ENCODE data around the gene THSD7A. TPM values are rescaled to one million over a fixed set of nuclear protein-coding genes. Genes with fewer than 3 reads are reported as not detected.

Gene THSD7A
- total and polyA plus RNA-seq, 7 donors, result 0.06 to 1.4 (median 0.21) TPM

GRCh38 chr7:11428877-11429581, 403.0 kb downstream of the THSD7A start:
- ATAC-seq (no peak), DNase-seq (no peak)
- no peaks in the 10 kb centered on the region for H3K36me3 ChIP-seq (ENCODE audit: insufficient read depth in 1 of 2, low read depth in 1 of 2)
- no peaks in the 10 kb centered on the region for H3K27me3 ChIP-seq (ENCODE audit: insufficient read depth in 3 of 3, low read length in 2 of 3)
- intact Hi-C loops (cut with DNase I), result loop anchor here (5.0 to 10.0 kb wide), 2 partner anchors 406 to 1063 kb away; partner anchors contain the start of gene THSD7A (in 1 of the 2)
- no peak overlapping the region for H3K27ac ChIP-seq
- TF ChIP-seq CTCF (IDR thresholded peaks at IDR 0.05), result no peak
- H3K4me3 ChIP-seq, result no peak overlapping the region
- H3K9me3 ChIP-seq, result no peaks in the 10 kb centered on the region
- WGBS, 3 donors, result 81 to 86% (median 86%) methylated on average over 6 of the region's 6 CpGs
- H3K4me1 ChIP-seq, result no peaks in the 10 kb centered on the region

GRCh38 chr7:11427686-11428273, 404.2 kb downstream of the THSD7A start:
- intact Hi-C loops (cut with DNase I), result loop anchor here (5.0 to 10.0 kb wide), 2 partner anchors 407 to 1065 kb away; partner anchors contain the start of gene THSD7A (in 1 of the 2)
- ATAC-seq, result no peak
- H3K4me3 ChIP-seq, result no peak overlapping the region

GRCh38 chr7:11424006-11424405, 408.0 kb downstream of the THSD7A start:
- DNase-seq (no peak), ATAC-seq (no peak)
- intact Hi-C loops (cut with DNase I), result loop anchor here (5.0 to 10.0 kb wide), 2 partner anchors 411 to 898 kb away; partner anchors contain the start of gene THSD7A (in 1 of the 2)
- Histone ChIP-seq H3K36me3 (ENCODE audit: insufficient read depth in 1 of 2, low read depth in 1 of 2) (no peaks in the 10 kb centered on the region), H3K4me1 (no peaks in the 10 kb centered on the region), H3K27ac (no peak overlapping the region), H3K9me3 (no peaks in the 10 kb centered on the region), H3K4me3 (no peak overlapping the region), H3K27me3 (ENCODE audit: insufficient read depth in 3 of 3, low read length in 2 of 3) (no peaks in the 10 kb centered on the region)
- WGBS, 3 donors, result 88 to 95% (median 91%) methylated on average over 2 of the region's 2 CpGs
- no peak for TF ChIP-seq CTCF (IDR thresholded peaks at IDR 0.05)

More at GRCh38 chr7:11427686-11428273, 404.2 kb downstream of the THSD7A start:
- TF ChIP-seq CTCF (IDR thresholded peaks at IDR 0.05), result peak; percentile 63
- H3K4me1 ChIP-seq, result no peaks in the 10 kb centered on the region
- no peaks in the 10 kb centered on the region for H3K9me3 ChIP-seq
- WGBS, 3 donors, result 1 to 4% (median 3%) methylated on average over 1 of the region's 1 CpG
- no peaks in the 10 kb centered on the region for H3K36me3 ChIP-seq (ENCODE audit: insufficient read depth in 1 of 2, low read depth in 1 of 2)
- DNase-seq, result no peak
- H3K27ac ChIP-seq, result no peak overlapping the region
- no peaks in the 10 kb centered on the region for H3K27me3 ChIP-seq (ENCODE audit: insufficient read depth in 3 of 3, low read length in 2 of 3)

GRCh38 chr7:11420049-11420448, 411.9 kb downstream of the THSD7A start:
- intact Hi-C loops (cut with DNase I), result loop anchor here (5.0 to 10.0 kb wide), 2 partner anchors 415 to 902 kb away; partner anchors contain the start of gene THSD7A (in 1 of the 2)
- no peak for DNase-seq

More at GRCh38 chr7:11420049-11420448, 411.9 kb downstream of the THSD7A start:
- no peak overlapping the region for H3K4me3 ChIP-seq
- H3K27me3 ChIP-seq (ENCODE audit: insufficient read depth in 3 of 3, low read length in 2 of 3), result no peaks in the 10 kb centered on the region
- no peaks in the 10 kb centered on the region for H3K9me3 ChIP-seq
- no peaks in the 10 kb centered on the region for H3K36me3 ChIP-seq (ENCODE audit: insufficient read depth in 1 of 2, low read depth in 1 of 2)
- WGBS, 3 donors, result 29 to 50% (median 38%) methylated on average over 1 of the region's 1 CpG
- ATAC-seq, result no peak
- no peak overlapping the region for H3K27ac ChIP-seq
- no peak for TF ChIP-seq CTCF (IDR thresholded peaks at IDR 0.05)
- no peaks in the 10 kb centered on the region for H3K4me1 ChIP-seq

Measured in psoas muscle (tissue), 8 donors.